Measurements from ENCODE around the gene MTARC2. TPM values are rescaled to one million over a fixed set of nuclear protein-coding genes. Genes with fewer than 3 reads are reported as not detected.

MTARC2 gene
- total RNA-seq, 4 donors from 2014 or later, result 1.5 to 6.7 (median 6.1) TPM

DNA sequence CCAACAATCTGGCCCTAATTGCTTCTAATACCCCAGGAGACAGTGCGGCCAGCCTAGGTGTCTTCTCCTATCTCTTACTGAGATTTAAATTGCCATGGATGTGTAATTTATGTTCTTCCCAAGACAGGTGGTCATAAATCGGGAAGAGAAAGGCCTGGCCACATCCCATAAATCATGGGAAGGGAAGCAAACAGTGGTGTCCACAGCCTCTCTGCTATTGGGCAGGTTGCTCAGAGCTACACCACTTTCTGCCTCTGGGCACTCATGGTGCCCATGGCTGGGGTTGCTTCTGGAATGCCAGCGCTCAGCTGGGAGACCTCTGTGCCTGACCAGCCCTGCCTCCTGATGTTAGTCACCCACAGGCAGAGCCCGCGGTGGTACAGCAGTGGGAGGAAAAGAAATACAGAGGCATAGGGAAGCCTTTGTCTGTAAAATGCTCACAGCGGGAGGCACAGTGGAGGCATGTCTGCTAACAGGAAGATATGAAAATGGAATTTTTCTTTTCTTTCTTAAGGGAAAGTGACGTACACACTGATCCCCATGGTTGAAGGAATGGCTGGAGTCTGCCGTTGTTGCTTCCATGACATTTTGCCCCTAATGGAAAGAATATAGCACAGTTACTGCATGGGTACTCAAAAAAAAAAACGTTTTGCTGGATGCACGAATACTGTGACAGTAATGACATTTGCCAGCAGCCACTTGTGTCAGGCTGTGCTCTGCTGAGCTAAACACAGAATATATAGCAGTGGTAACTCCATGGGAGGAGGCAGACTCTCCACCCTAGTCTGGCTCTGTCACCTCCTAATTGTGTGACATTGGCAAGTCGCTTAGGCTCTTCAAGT, 60.4 kb downstream of the MTARC2 start:
- Histone ChIP-seq H3K4me1 (peaks cover 0 to 6% (median 0%) of the 10 kb centered on the region in 3 donors), H3K9me3 (no peaks in the 10 kb centered on the region), H3K36me3 (no peaks in the 10 kb centered on the region), H3K4me3 (no peak overlapping the region), H3K27ac (no peak overlapping the region), H3K27me3 (no peaks in the 10 kb centered on the region)
- 83 to 90% methylated on average over 7 to 10 of the region's 11 CpGs for WGBS, 2 donors
- no peak for TF ChIP-seq POLR2A (IDR thresholded peaks at IDR 0.05)
- TF ChIP-seq, protein P1, sequence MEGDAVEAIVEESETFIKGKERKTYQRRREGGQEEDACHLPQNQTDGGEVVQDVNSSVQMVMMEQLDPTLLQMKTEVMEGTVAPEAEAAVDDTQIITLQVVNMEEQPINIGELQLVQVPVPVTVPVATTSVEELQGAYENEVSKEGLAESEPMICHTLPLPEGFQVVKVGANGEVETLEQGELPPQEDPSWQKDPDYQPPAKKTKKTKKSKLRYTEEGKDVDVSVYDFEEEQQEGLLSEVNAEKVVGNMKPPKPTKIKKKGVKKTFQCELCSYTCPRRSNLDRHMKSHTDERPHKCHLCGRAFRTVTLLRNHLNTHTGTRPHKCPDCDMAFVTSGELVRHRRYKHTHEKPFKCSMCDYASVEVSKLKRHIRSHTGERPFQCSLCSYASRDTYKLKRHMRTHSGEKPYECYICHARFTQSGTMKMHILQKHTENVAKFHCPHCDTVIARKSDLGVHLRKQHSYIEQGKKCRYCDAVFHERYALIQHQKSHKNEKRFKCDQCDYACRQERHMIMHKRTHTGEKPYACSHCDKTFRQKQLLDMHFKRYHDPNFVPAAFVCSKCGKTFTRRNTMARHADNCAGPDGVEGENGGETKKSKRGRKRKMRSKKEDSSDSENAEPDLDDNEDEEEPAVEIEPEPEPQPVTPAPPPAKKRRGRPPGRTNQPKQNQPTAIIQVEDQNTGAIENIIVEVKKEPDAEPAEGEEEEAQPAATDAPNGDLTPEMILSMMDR (IDR thresholded peaks at IDR 0.05), result no peak
- DNase-seq, result no peak
- intact Hi-C loops (cut with DNase I), result no loop called here

DNA sequence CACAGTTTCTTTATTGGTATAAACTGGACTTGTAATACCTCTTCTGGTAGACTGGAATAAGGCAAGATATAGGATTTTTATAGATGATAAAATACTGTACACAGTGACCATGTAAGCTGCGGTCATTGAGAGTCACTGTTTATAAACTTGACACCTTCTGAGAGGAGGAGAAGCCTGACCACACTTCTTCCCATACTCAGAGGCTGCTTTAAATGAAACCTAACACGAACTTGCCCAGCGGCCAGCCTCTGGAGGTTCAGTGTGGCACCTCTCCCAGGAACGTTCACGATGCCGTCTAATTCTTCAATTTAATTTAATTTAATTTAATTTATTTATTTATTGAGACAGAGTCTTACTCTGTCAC, 61.0 kb downstream of the MTARC2 start:
- intact Hi-C loops (cut with DNase I), result no loop called here
- no peak for DNase-seq
- H3K36me3 ChIP-seq, result no peaks in the 10 kb centered on the region
- H3K27ac ChIP-seq, result no peak overlapping the region
- TF ChIP-seq, protein P1 (IDR thresholded peaks at IDR 0.05), result no peak
- no peak for TF ChIP-seq POLR2A (IDR thresholded peaks at IDR 0.05)
- peaks cover 0 to 6% (median 0%) of the 10 kb centered on the region in 3 donors for H3K4me1 ChIP-seq
- H3K9me3 ChIP-seq, result no peaks in the 10 kb centered on the region
- no peak overlapping the region for H3K4me3 ChIP-seq
- no peaks in the 10 kb centered on the region for H3K27me3 ChIP-seq
- 85 to 92% methylated on average over 6 of the region's 6 CpGs for whole genome bisulfite sequencing, 2 donors

DNA sequence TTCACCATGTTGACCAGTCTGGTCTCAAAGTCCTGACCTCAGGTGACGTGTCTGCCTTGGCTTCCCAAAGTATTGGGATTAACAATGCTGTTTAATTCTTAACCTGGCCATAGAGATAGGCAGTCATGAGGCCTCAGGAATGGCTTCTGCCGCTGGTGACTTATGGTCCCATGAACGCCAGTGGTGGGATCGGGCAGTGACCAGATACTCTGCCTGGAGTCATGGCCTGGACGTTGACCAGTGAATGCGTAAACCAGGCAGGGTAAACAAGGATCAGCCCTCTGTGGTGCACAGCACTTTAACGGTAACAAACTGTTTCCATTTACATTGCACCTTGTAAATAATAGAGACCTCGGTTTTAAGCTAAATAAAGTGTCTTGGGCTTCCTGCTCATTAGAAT, 61.6 kb downstream of the MTARC2 start:
- no peaks in the 10 kb centered on the region for H3K36me3 ChIP-seq
- intact Hi-C loops (cut with DNase I), result loop anchor here (10.0 kb wide), 2 partner anchors 395 to 625 kb away; no protein-coding TSS in a partner anchor
- no peak for DNase-seq

DNA sequence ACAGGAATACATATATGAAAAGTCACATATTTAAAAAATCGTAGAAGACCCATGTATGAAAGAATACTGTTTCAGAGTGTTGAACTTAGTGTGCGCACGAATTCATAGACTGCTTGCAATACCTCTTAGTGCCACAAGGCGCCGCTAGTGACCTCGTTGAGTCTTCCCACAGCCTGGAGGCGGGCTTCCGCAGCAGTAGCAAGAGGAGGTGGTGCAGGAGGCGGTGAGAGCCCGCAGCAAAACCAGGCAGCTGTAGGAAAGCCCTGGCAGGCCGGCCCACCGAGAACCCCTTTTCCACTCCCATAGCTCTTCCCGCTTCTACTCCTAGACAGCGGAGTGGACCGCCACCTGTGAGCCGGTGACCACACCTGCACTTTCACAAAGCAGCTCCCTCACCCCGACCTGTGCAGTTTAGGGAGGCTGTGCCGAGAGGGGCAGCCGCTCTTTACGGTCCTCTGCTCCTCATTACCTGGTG, 62.1 kb downstream of the MTARC2 start:
- peak; percentile 8 for DNase-seq
- Histone ChIP-seq H3K27me3 (no peaks in the 10 kb centered on the region), H3K4me1 (peaks cover 0 to 7% (median 0%) of the 10 kb centered on the region in 3 donors), H3K27ac (no peak overlapping the region), H3K36me3 (no peaks in the 10 kb centered on the region), H3K9me3 (no peaks in the 10 kb centered on the region), H3K4me3 (peak overlapping the region in 2 of 4 donors; percentile 23 to 58)
- intact Hi-C loops (cut with DNase I), result loop anchor here (10.0 kb wide), 2 partner anchors 395 to 625 kb away; no protein-coding TSS in a partner anchor
- no peak for TF ChIP-seq POLR2A (IDR thresholded peaks at IDR 0.05)
- TF ChIP-seq, protein P1 (IDR thresholded peaks at IDR 0.05), result peak; percentile 57 to 95 (median 92)
- 13 to 21% methylated on average over 12 to 19 of the region's 20 CpGs for WGBS, 2 donors

More for the DNA sequence above, 61.6 kb downstream of the MTARC2 start:
- Histone ChIP-seq H3K9me3 (no peaks in the 10 kb centered on the region), H3K4me3 (no peak overlapping the region), H3K4me1 (peaks cover 0 to 6% (median 0%) of the 10 kb centered on the region in 3 donors), H3K27ac (no peak overlapping the region), H3K27me3 (no peaks in the 10 kb centered on the region)
- WGBS, 2 donors, result 76 to 81% methylated on average over 5 to 8 of the region's 8 CpGs
- TF ChIP-seq, protein P1 (IDR thresholded peaks at IDR 0.05), result no peak
- TF ChIP-seq POLR2A (IDR thresholded peaks at IDR 0.05), result no peak

DNA sequence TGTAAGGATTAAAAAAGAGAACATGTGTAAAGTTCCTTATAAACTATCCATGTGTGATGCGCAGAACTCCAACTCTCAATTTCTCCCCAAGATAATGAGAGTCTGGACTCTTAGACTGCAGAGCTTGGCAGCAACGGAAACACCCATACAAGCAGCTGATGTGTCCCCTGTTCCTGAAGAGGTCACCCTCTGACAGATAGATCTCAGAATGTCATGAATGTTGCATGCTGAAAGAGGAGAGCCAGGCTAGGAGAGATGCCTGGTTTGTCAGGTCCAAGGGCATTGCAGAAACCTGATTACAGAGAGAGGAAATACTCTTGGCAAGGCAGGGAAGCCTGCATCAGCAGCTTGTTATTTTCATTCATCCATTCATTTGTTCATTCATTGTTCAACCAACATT, 62.8 kb downstream of the MTARC2 start:
- WGBS, 2 donors, result 60 to 100% methylated on average over 2 of the region's 2 CpGs
- H3K27ac ChIP-seq, result no peak overlapping the region
- H3K36me3 ChIP-seq, result no peaks in the 10 kb centered on the region
- intact Hi-C loops (cut with DNase I), result loop anchor here (10.0 kb wide), 2 partner anchors 394 to 624 kb away; no protein-coding TSS in a partner anchor
- H3K4me1 ChIP-seq, result peaks cover 0 to 12% (median 0%) of the 10 kb centered on the region in 3 donors
- H3K9me3 ChIP-seq, result no peaks in the 10 kb centered on the region
- DNase-seq, result no peak
- no peaks in the 10 kb centered on the region for H3K27me3 ChIP-seq
- H3K4me3 ChIP-seq, result no peak overlapping the region
- TF ChIP-seq, protein P1 (IDR thresholded peaks at IDR 0.05), result no peak
- TF ChIP-seq POLR2A (IDR thresholded peaks at IDR 0.05), result no peak

All from esophagus squamous epithelium (tissue), 5 donors.